ENCODE data around the gene MLC1. TPM values are rescaled to one million over a fixed set of nuclear protein-coding genes. Genes with fewer than 3 reads are reported as not detected.

MLC1 gene
- total RNA-seq, 1 donor from 2014 or later, result 0.09 TPM

- FAIRE-seq (no peak), DNase-seq (ENCODE audit: low read depth) (no peak)
- no peaks in the 10 kb centered on the region for H3K4me1 Mint-ChIP-seq (ENCODE audit: low read depth, unreplicated experiment)
- H3K79me2 ChIP-seq (ENCODE audit: insufficient read depth, low read length), result no peaks in the 10 kb centered on the region
- H3K36me3 ChIP-seq (ENCODE audit: insufficient read depth, low read length), result no peaks in the 10 kb centered on the region
- no peak overlapping the region for H3K4me3 ChIP-seq (ENCODE audit: insufficient read depth, low read depth, low read length)
- no peak overlapping the region for H3K4me2 ChIP-seq (ENCODE audit: low read length)
- no peak overlapping the region for H3K9ac ChIP-seq (ENCODE audit: low read length)
- no peaks in the 10 kb centered on the region for H4K20me1 ChIP-seq (ENCODE audit: insufficient read depth, low read length)
- no peak overlapping the region for H3K27ac ChIP-seq (ENCODE audit: low read depth, low read length)
- H3K9me3 ChIP-seq (ENCODE audit: insufficient read depth, low read depth, low read length), result peaks cover 7% of the 10 kb centered on the region
- no peak overlapping the region for H2AFZ ChIP-seq (ENCODE audit: low read depth, low read length)
- H3K4me1 ChIP-seq (ENCODE audit: insufficient read depth, low read length), result no peaks in the 10 kb centered on the region
- no peaks in the 10 kb centered on the region for H3K36me3 Mint-ChIP-seq (ENCODE audit: low read depth, unreplicated experiment)
- H3K9me3 Mint-ChIP-seq (ENCODE audit: unreplicated experiment), result peaks cover 10% of the 10 kb centered on the region
- H3K27ac Mint-ChIP-seq (ENCODE audit: unreplicated experiment), result no peak overlapping the region
- no peaks in the 10 kb centered on the region for H3K27me3 ChIP-seq (ENCODE audit: insufficient read depth, low read length)
- no peak for TF ChIP-seq EZH2 (IDR thresholded peaks at IDR 0.05; ENCODE audit: insufficient read depth, low read length)
- TF ChIP-seq CTCF (IDR thresholded peaks at IDR 0.05; ENCODE audit: insufficient read depth, low read depth, low read length), result no peak
- H3K4me3 Mint-ChIP-seq (ENCODE audit: unreplicated experiment), result no peak overlapping the region
- H3K27me3 Mint-ChIP-seq (ENCODE audit: low read depth, unreplicated experiment), result peaks cover 17% of the 10 kb centered on the region
Observed at GRCh38 chr22:50035131-50035881, 49.9 kb downstream of the MLC1 start.

GRCh38 chr22:50034126-50035081 lies 50.8 kb downstream of the MLC1 start:
- H4K20me1 ChIP-seq (ENCODE audit: insufficient read depth, low read length), result no peaks in the 10 kb centered on the region
- H3K9me3 ChIP-seq (ENCODE audit: insufficient read depth, low read depth, low read length), result peaks cover under 1% of the 10 kb centered on the region
- H3K27ac Mint-ChIP-seq (ENCODE audit: unreplicated experiment), result no peak overlapping the region
- H3K4me2 ChIP-seq (ENCODE audit: low read length), result no peak overlapping the region
- H3K4me3 ChIP-seq (ENCODE audit: insufficient read depth, low read depth, low read length), result no peak overlapping the region
- no peaks in the 10 kb centered on the region for H3K36me3 Mint-ChIP-seq (ENCODE audit: low read depth, unreplicated experiment)
- no peaks in the 10 kb centered on the region for H3K27me3 ChIP-seq (ENCODE audit: insufficient read depth, low read length)
- peaks cover 2% of the 10 kb centered on the region for H3K9me3 Mint-ChIP-seq (ENCODE audit: unreplicated experiment)
- no peak overlapping the region for H2AFZ ChIP-seq (ENCODE audit: low read depth, low read length)
- H3K4me1 Mint-ChIP-seq (ENCODE audit: low read depth, unreplicated experiment), result no peaks in the 10 kb centered on the region
- H3K79me2 ChIP-seq (ENCODE audit: insufficient read depth, low read length), result no peaks in the 10 kb centered on the region
- H3K27ac ChIP-seq (ENCODE audit: low read depth, low read length), result no peak overlapping the region
- peaks cover 22% of the 10 kb centered on the region for H3K27me3 Mint-ChIP-seq (ENCODE audit: low read depth, unreplicated experiment)
- no peak overlapping the region for H3K9ac ChIP-seq (ENCODE audit: low read length)
- H3K36me3 ChIP-seq (ENCODE audit: insufficient read depth, low read length), result no peaks in the 10 kb centered on the region
- H3K4me1 ChIP-seq (ENCODE audit: insufficient read depth, low read length), result no peaks in the 10 kb centered on the region
- FAIRE-seq, result no peak
- no peak overlapping the region for H3K4me3 Mint-ChIP-seq (ENCODE audit: unreplicated experiment)
- DNase-seq (ENCODE audit: low read depth), result no peak
- TF ChIP-seq CTCF (IDR thresholded peaks at IDR 0.05; ENCODE audit: insufficient read depth, low read depth, low read length) (no peak), EZH2 (IDR thresholded peaks at IDR 0.05; ENCODE audit: insufficient read depth, low read length) (no peak)
